GM11168 (cell line): ENCODE data around the gene ORC3.
"Not testable (repeated sequence)": the region's sequence is repeated elsewhere in the genome, so short reads cannot be mapped to it uniquely, and the experiment has no call there.

Experiments
- in situ Hi-C: fragments of 300-500 bp; cut with MboI; formaldehyde crosslinking; loops from one replicate; pipeline ENCODE4 v1.12.0; 2022; ENCODE audit warnings: low sequenced_read_pairs; ENCODE audit not compliant: unreplicated experiment

The ORC3 gene

GRCh38 chr6:87590417-87590880 is 514 bp downstream of the ORC3 start:
- in situ Hi-C loops, result no loop called here

DNA sequence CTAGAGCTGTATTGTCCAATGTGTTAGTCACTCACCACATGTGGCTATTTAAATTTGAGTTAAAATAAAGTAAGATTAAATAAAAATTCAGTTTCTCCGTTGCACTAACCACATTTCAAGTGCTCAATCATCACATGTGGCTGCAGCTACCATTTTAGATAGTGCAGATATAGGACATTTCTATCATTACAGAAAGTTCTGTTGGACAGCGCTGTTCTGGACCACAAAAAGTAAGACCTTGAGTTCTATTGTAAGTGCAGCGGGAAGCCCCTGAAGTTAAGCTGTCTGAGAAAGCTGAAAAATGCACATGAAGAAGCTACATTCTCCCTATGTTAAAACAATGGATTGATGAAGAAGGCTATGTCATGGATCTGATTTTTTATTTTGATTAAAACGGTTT is 1.1 kb downstream of the ORC3 start:
- in situ Hi-C loops, result no loop called here

GRCh38 chr6:87600576-87600975 is 10.6 kb downstream of the ORC3 start:
- in situ Hi-C loops, result no loop called here

DNA sequence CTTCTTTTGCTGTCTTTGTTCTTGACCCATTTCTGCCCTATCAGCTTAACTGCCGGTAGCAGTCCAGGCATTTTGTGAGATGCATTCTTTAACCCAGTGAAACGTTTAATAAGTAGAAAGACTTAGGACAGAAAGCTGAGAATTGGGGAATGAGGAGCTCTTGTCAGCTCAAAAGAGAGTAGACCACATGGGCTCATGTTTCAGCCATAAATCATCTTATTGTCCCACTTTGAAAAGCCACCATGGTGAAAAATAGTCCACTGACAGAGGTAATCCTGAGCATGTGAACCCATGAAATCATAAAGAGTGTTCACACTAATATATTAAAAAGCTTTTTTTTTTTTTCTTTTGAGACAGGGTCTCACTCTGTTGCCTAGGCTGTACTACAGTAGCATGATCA is 16.3 kb downstream of the ORC3 start:
- in situ Hi-C loops, result no loop called here

GRCh38 chr6:87608802-87609201 is 18.9 kb downstream of the ORC3 start:
- in situ Hi-C loops, result no loop called here

- in situ Hi-C loops, result not testable (repeated sequence)
Measured at GRCh38 chr6:87613018-87613417, 23.1 kb downstream of the ORC3 start.

GRCh38 chr6:87617405-87617804 is 27.5 kb downstream of the ORC3 start:
- in situ Hi-C loops, result no loop called here

DNA sequence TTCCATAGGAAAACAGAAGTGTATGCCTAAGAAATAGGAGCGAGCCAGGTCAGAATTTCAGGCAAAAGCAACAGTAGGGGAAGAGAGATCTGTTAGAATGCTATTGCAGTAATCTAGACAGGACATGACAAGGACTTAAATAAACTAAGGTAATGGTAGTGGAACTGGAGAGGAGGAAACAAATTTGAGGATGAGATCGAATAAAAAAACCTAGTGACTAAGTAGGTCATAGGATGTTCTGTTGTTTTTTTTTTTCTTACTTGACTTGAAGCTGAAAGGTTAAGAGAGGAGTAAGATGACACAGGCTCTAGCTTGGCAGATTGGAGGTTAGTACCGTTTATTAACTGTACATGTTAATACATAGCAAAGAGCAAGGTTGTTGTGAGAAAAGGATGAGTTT is 28.6 kb downstream of the ORC3 start:
- in situ Hi-C loops, result no loop called here

DNA sequence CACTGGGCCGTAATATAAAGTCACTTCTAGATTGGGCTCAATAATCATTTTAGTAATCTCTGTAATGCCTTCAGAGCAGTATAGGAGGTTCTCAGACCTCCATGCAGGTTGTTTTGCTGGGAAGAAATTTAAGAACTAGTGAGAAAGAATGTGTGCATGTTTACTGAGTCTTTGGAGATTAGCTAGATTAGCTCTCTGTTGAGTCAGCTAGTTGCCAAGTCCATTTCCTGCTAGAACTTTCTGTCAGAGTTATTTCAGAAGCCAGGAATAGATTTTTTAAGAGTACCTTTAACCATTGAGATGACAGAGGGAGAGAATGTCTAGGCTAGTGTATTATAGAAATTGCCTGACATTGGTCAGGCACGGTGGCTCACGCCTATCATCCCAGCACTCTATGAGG is 33.3 kb downstream of the ORC3 start:
- in situ Hi-C loops, result no loop called here

DNA sequence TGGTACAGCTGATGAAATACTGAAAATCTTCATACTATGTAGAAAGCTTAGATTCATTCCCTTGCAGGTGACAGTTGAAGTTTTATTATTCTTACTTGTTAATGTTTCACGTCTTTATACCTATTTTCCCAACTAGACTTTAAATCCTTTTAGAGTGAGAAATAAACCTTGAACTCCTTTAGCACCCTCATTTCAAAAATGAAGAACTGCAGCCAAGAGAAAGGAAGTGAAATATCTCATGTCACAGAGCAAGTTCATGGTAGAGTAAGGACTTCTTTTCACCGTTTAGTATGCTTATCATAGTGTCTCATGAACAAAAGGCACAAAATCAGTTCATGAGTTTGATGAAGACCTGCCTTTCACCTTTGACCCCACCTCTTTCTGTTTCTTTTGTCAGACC is 38.5 kb downstream of the ORC3 start:
- in situ Hi-C loops, result no loop called here

- in situ Hi-C loops, result no loop called here
Measured at GRCh38 chr6:87628881-87629280, 38.9 kb downstream of the ORC3 start.

- in situ Hi-C loops, result no loop called here
Measured at GRCh38 chr6:87630746-87631145, 40.8 kb downstream of the ORC3 start.

GRCh38 chr6:87633851-87634250 is 43.9 kb downstream of the ORC3 start:
- in situ Hi-C loops, result no loop called here

- in situ Hi-C loops, result no loop called here
Measured at GRCh38 chr6:87636315-87636714, 46.4 kb downstream of the ORC3 start.

- in situ Hi-C loops, result no loop called here
Measured at GRCh38 chr6:87637106-87637505, 47.2 kb downstream of the ORC3 start.

DNA sequence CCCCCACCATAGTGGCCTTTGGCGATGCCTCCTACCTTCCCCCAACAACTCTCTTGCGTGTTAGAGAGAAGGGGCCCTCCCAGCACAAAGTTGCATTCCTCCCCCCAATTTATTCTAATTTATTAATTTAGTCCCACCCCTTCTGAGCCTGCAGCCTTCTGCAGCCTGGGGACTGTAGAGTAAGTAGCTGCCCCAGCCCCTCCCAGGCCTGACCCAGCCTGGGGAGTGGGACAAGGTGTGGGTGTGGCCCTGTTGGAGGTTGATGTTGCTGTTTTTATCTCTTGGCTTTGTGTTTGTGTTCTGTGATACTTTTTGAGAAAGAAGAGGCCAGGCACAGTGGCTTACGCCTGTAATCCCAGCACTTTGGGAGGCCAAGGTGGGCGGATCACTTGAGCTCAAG is 49.4 kb downstream of the ORC3 start:
- in situ Hi-C loops, result no loop called here

GRCh38 chr6:87641065-87641692 is 51.2 kb downstream of the ORC3 start:
- in situ Hi-C loops, result no loop called here

- in situ Hi-C loops, result no loop called here
Measured at GRCh38 chr6:87645080-87645479, 55.1 kb downstream of the ORC3 start.

GRCh38 chr6:87653074-87653962 is 63.4 kb downstream of the ORC3 start:
- in situ Hi-C loops, result no loop called here

DNA sequence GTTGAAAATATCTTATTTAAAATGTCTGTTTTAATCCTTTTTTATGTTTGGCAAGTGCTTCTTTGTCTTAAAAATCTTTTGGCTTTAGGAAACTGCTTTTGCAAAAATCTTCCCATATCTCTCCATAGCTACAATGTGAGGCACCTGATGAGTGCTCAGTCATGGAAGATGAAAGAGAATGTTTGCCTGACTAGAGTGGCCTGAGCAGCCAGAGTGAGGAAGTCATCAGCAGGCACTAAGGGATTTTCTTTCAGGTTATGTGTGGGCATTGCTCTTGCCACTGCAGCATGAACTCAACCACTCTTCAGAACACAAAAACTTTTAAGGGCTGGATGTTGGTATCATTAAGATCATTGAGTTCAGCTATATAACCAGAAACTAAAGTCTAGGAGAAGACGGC is 64.2 kb downstream of the ORC3 start:
- in situ Hi-C loops, result no loop called here

DNA sequence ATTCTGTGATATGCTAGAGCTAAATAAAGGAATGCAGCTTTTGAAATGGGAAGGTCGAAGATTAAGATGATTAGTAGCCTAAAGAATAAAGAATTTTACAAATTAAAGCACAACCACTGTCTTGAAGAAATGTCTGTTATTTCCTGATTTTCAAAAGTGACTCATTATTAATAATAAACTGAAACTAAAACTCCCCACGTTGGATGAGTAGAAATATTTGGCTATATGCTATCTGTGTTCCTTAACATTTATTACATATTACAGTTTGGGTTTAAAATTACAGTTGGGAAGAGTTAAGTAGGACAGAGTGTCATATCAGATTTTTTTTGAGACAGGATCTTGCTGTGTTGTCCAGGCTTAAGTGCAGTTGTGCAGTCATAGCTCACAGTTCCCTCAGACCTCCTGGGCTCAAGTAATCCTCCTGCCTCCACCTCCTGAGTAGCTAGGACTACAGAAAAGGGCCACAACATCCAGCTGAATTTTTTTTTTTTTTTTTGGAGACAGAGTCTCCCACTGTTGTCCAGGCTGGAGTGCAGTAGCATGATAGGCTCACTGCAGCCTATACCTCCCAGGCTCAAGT is 65.0 kb downstream of the ORC3 start:
- in situ Hi-C loops, result no loop called here
